GM18517 (cell line): ENCODE results near the gene ELMO3.
A peak's percentile ranks its signal among the peaks of the same experiment; 100 is the strongest.

Experiments used
- ATAC-seq: cut with Tn5 transposase; IDR thresholded peaks from one replicate; pipeline ENCODE4 v1.9.1; 2021; ENCODE audit warnings: mild to moderate bottlenecking, moderate library complexity; ENCODE audit not compliant: unreplicated experiment

The ELMO3 gene

DNA sequence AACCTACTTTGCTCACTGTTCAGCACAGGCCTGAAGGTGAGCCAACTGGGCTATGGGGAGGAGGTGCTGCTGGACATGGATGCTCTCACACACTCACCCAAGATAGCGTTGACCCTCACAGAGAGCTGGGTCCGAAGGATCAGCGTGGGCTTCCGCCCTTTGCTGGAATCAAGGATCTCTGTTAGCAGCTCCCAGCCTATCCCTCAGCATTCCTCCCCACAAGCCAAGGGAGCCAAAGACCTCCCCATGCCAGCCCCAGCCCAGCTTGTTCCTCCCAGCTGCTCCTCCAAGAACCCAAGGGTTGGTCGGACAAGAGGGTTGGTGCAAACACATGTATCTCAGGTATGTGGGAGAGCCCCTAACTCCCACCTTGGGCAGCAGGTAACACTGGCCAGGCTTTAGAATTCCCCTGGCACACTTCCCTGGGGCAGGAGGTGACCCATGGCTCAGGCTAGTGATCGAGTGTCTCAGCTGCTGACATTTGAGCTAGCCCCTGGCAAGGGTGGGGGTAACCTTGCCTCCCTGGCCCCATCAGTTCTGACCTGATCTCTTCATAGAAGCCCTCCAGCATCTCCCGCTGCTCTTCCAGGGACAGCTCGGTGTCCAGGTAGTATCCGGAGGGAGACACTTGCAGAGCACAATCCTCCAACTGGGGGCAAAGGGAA, 40.0 kb downstream of the ELMO3 start:
- no peak for ATAC-seq

DNA sequence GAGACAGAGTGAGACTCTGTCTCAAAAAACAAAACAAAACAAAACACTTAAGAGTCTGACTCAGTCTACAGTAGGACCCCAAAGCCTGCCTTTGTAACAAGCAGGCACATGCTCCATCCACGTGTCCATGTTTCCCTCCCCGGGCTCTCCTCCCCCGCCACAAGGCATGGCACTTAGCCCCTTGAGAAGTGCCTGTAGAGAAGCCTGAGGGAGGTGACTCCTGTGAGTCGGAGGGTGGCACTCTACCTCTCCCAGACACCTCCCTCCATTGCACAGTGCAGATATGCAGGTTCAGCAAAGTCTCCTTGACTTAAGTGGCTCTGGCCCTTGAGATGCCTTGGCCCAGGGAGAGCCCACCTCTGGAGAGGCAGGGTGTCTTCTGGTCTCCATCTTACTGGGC, 41.6 kb downstream of the ELMO3 start:
- no peak for ATAC-seq

GRCh38 chr16:67241008-67241900, 42.3 kb downstream of the ELMO3 start:
- ATAC-seq = no peak

- no peak for ATAC-seq
These were observed 43.3 kb downstream of the ELMO3 start for GRCh38 chr16:67242138-67242730.

- no peak for ATAC-seq
These were observed 44.5 kb downstream of the ELMO3 start for GRCh38 chr16:67243481-67243880.

DNA sequence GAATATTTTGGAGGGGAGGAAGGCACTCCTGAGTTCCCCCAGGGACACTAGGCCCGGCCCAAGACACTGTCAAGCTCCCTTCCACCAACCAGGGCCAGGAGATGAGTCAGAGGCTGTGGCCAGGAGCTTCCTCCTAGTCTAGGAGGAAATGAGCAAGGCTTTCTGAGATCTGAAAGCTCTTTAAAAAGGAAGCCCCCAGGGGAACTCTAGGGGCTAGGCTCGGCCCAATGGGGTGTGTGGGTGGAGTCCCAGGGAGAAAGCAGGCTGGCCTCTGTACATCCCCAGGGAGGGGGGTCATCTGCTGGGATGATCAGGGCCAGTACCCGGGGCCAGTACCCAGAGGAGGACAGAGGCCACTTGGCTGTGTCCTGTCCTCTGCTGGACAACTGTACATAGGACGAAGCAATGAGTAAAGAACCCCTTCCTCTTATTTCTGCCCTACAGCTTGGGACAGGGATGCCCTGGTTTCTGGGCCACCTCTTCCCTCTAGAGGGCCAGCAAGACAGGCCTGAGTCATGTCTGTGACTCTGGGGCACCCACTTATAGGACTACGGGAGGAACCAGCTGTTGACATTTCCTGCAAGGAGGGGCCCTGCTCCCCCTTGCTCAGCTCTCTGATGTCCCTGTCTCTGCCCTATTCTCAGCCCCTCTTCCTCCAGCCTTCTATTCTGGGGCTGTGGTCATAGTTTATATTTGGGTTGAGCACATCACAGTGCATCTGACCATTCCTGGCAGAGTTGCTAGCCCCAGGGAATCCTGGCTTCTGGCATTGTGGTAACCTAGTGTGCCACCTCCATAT, 45.7 kb downstream of the ELMO3 start:
- peak; percentile 54 for ATAC-seq

DNA sequence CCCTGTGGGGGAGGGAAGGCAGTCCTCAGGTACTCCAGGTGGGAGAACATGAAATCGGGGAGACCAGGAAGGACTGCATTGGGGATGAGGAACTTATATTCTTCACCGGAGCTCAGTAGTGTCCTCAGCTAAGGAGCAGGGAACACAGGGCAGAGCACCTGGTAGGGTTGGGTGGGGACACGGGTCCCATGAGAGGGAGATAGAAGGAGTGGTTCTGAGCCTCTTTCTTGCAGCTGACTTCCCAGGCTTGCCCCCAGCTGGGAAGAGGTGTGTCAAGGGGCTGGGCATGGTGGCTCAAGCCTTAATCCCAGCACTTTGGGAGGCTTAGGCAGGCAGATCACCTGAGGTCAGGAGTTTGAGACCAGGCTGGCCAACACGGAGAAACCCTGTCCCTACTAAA, 46.3 kb downstream of the ELMO3 start:
- ATAC-seq = no peak

DNA sequence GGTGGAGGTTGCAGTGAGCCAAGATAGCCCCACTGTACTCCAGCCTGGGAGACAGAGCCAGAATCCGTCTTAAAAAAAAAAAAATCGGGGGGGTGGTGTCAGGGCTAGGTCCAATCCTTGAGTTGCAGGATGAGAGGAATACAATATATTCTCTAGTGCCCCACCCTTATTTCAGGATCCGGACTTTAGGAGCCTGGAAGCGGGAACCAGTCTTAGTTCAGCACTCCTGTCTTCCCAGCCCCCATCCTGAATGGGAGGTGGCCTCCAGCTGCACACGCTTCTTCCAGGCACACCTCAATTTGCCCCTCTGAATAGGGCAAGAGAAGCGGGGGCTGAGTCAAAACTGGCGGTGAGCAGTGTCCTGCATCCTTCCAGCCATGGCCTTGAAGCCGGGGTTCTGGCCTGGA, 46.7 kb downstream of the ELMO3 start:
- no peak for ATAC-seq

GRCh38 chr16:67246081-67246755, 47.3 kb downstream of the ELMO3 start:
- peak; percentile 22 for ATAC-seq

GRCh38 chr16:67246756-67247191, 47.8 kb downstream of the ELMO3 start:
- ATAC-seq = peak; percentile 17

- ATAC-seq = peak; percentile 48
These were observed 48.5 kb downstream of the ELMO3 start, which contains the start of gene FHOD1 for GRCh38 chr16:67247192-67248072. Gene FHOD1 (minus strand): TSS chr16:67247481. CDS start chr16:67247410, 71 bp downstream.

DNA sequence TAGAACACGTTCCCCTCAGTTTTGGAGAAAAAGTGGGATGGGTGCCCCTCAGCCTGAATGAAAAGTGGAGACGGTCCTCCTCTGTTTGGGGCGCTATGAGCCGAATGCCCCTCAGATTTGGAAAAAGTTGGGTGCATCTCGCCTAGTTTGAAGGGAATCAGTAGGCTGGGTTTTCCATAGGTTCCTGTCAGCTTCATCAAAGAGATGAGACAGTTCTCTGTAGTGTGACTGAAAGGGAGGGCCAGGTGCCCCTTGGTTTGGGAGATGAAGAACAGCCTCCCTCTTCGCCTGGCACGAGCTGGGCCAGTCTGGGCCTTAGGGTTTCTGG, 49.1 kb downstream of the ELMO3 start:
- ATAC-seq = no peak

DNA sequence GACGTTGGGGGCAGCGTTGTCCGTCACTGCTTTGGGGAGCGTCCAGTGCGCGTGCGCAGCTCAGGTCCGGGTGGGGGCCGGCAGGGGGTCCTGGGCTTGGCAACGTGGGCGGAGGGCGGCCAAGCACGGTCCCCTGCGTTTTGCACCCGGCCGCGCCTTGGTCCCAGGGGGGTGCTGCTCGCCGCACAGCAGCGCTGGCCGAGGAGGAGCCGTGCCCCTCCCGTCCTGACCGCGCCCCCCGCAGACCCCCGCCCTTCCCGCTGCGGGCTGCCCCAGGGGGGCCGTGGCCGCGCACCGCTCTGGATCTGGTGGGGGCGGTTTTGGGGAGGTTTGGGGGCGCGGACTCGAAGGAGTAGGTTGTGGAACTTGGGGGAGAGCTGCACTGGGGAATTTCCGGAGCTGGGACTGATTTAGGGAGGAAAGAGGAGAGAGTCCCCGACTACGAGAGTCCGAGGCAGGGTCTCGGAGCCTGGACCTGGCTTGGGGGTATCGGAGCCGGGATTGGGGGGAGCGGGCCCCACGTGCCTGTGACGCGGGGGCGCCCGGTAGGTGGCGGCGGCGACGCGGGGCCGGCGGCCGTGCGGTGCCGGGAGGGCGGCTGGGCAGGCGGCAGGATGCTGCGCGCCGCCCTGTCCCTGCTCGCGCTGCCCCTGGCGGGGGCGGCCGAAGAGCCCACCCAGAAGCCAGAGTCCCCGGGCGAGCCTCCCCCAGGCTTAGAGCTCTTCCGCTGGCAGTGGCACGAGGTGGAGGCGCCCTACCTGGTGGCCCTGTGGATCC, 49.7 kb downstream of the ELMO3 start, which contains the start of gene SLC9A5:
TSS of gene SLC9A5 (plus strand) at position 579 of the 777 bp plus-strand sequence. CDS start at position 615, 36 bp downstream.
- no peak for ATAC-seq

DNA sequence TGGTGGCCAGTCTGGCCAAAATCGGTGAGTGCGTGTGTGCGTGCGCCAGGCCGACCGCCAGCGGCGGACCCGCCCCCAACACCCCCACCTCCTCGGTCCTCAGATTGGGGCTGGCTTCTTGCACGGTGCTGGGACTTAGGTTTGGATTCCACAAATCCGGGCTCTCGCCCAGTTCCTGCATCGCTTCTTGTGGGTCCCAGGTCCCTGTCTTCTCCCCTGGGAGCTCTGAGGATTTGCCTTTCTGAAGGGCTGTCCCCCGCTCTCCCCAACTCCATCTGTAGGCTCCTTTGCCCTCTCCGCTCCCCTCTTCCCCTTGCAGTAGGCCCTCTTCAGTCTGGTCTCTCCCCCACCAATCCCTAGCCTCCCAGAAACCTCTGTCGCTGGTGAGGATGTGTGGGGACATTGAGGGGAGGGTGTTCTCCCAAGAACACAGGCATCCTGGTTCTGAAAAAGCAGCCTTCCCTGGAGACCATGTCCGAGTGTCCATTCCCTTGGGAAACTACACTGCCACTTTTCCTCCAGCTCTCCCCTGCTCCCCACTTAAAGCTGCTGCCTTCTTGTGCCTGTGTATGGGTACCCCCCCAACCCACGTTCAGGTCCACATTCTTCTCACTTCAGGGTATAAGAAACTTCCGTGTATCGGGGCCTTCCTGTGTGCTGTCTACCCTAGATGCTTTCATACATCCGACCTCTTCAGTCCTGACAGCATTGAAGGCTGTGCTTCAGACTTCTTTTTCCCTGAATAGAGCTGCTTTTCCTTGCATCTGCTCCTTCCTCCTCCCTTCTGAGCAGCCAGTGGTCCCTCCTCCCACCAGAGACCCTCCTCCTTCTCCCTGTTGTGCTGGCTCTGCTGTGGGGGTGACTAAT, 50.5 kb downstream of the ELMO3 start:
- ATAC-seq = no peak

GRCh38 chr16:67250045-67250327, 51.1 kb downstream of the ELMO3 start:
- no peak for ATAC-seq

GRCh38 chr16:67252609-67253497, 53.9 kb downstream of the ELMO3 start:
- ATAC-seq = no peak
